Measurements from ENCODE around the gene LRRC57. TPM values are rescaled to one million over a fixed set of nuclear protein-coding genes. Genes with fewer than 3 reads are reported as not detected.

The LRRC57 gene
- total and polyA plus RNA-seq, 3 experiments from 2014 or later = 6.8 to 24.7 (median 23.7) TPM

- Mint-ChIP-seq H3K36me3 (peaks cover 0 to 58% (median 4%) of the 10 kb centered on the region in 3 donors), H3K27me3 (no peaks in the 10 kb centered on the region), H3K4me3 (peak overlapping the region in 2 of 7 donors; percentile 41 to 59), H3K27ac (peak overlapping the region in 5 of 8 donors; percentile 2 to 84 (median 44)), H3K9me3 (no peaks in the 10 kb centered on the region), H3K4me1 (peaks cover 41 to 50% (median 48%) of the 10 kb centered on the region in 3 donors)
- peaks cover 6% of the 10 kb centered on the region for H3K36me3 ChIP-seq (ENCODE audit: insufficient read depth, low read length)
- H3K27me3 ChIP-seq (ENCODE audit: insufficient read depth, low read length, poor library complexity, severe bottlenecking) = no peaks in the 10 kb centered on the region
- DNase-seq = no peak
- CTCF ChIA-PET = interaction anchor here (0.6 to 1.3 kb wide), 3 partner anchors 10 to 945 kb away, joined by 3 read pairs; no protein-coding TSS in a partner anchor
- H3K4me1 ChIP-seq (ENCODE audit: insufficient read depth, low read length) = peaks cover 29% of the 10 kb centered on the region
- POLR2A ChIA-PET = interaction anchor here (0.6 kb wide), 2 partner anchors 14 to 27 kb away, joined by 3 read pairs; no protein-coding TSS in a partner anchor
- H3K4me3 ChIP-seq (ENCODE audit: low read length) = no peak overlapping the region
- H3K9me3 ChIP-seq (ENCODE audit: low read length) = no peaks in the 10 kb centered on the region
- H3K27ac ChIP-seq (ENCODE audit: low read depth, low read length) = no peak overlapping the region
Observed at GRCh38 chr15:42544853-42545629, 3.6 kb downstream of the LRRC57 start.

GRCh38 chr15:42533246-42533645 lies 15.3 kb downstream of the LRRC57 start:
- H3K36me3 Mint-ChIP-seq = peaks cover 0 to 68% (median 14%) of the 10 kb centered on the region in 3 donors

GRCh38 chr15:42528970-42529369 lies 19.6 kb downstream of the LRRC57 start:
- Histone ChIP-seq H3K27ac (ENCODE audit: low read depth, low read length) (no peak overlapping the region), H3K4me1 (ENCODE audit: insufficient read depth, low read length) (no peaks in the 10 kb centered on the region), H3K36me3 (ENCODE audit: insufficient read depth, low read length) (peaks cover 10% of the 10 kb centered on the region), H3K9me3 (ENCODE audit: low read length) (no peaks in the 10 kb centered on the region), H3K4me3 (ENCODE audit: low read length) (no peak overlapping the region), H3K27me3 (ENCODE audit: insufficient read depth, low read length, poor library complexity, severe bottlenecking) (no peaks in the 10 kb centered on the region)
- ChIA-PET POLR2A (no interaction called here), CTCF (no interaction called here)
- no peaks in the 10 kb centered on the region for H3K4me1 Mint-ChIP-seq
- no peaks in the 10 kb centered on the region for H3K27me3 Mint-ChIP-seq
- H3K9me3 Mint-ChIP-seq = no peaks in the 10 kb centered on the region
- H3K27ac Mint-ChIP-seq = peak overlapping the region in 2 of 8 donors; percentile 17 to 51
- no peak for DNase-seq
- H3K4me3 Mint-ChIP-seq = no peak overlapping the region
- H3K36me3 Mint-ChIP-seq = peaks cover 0 to 68% (median 16%) of the 10 kb centered on the region in 3 donors

More at GRCh38 chr15:42533246-42533645, 15.3 kb downstream of the LRRC57 start:
- Histone ChIP-seq H3K36me3 (ENCODE audit: insufficient read depth, low read length) (peaks cover 10% of the 10 kb centered on the region), H3K4me3 (ENCODE audit: low read length) (no peak overlapping the region), H3K4me1 (ENCODE audit: insufficient read depth, low read length) (no peaks in the 10 kb centered on the region), H3K27ac (ENCODE audit: low read depth, low read length) (no peak overlapping the region), H3K9me3 (ENCODE audit: low read length) (no peaks in the 10 kb centered on the region), H3K27me3 (ENCODE audit: insufficient read depth, low read length, poor library complexity, severe bottlenecking) (no peaks in the 10 kb centered on the region)
- POLR2A ChIA-PET = no interaction called here
- CTCF ChIA-PET = no interaction called here
- H3K4me1 Mint-ChIP-seq = no peaks in the 10 kb centered on the region
- no peaks in the 10 kb centered on the region for H3K27me3 Mint-ChIP-seq
- no peak overlapping the region for H3K4me3 Mint-ChIP-seq
- H3K9me3 Mint-ChIP-seq = no peaks in the 10 kb centered on the region
- no peak overlapping the region for H3K27ac Mint-ChIP-seq
- DNase-seq = no peak

- Mint-ChIP-seq H3K36me3 (peaks cover 3 to 54% (median 8%) of the 10 kb centered on the region in 3 donors), H3K27me3 (no peaks in the 10 kb centered on the region), H3K4me1 (no peaks in the 10 kb centered on the region), H3K27ac (no peak overlapping the region), H3K4me3 (no peak overlapping the region), H3K9me3 (no peaks in the 10 kb centered on the region)
- Histone ChIP-seq H3K27ac (ENCODE audit: low read depth, low read length) (no peak overlapping the region), H3K36me3 (ENCODE audit: insufficient read depth, low read length) (peaks cover 3% of the 10 kb centered on the region), H3K27me3 (ENCODE audit: insufficient read depth, low read length, poor library complexity, severe bottlenecking) (no peaks in the 10 kb centered on the region), H3K9me3 (ENCODE audit: low read length) (no peaks in the 10 kb centered on the region), H3K4me1 (ENCODE audit: insufficient read depth, low read length) (no peaks in the 10 kb centered on the region), H3K4me3 (ENCODE audit: low read length) (no peak overlapping the region)
- CTCF ChIA-PET = no interaction called here
- no peak for DNase-seq
- POLR2A ChIA-PET = no interaction called here
Observed at GRCh38 chr15:42523331-42523730, 25.3 kb downstream of the LRRC57 start.

DNA sequence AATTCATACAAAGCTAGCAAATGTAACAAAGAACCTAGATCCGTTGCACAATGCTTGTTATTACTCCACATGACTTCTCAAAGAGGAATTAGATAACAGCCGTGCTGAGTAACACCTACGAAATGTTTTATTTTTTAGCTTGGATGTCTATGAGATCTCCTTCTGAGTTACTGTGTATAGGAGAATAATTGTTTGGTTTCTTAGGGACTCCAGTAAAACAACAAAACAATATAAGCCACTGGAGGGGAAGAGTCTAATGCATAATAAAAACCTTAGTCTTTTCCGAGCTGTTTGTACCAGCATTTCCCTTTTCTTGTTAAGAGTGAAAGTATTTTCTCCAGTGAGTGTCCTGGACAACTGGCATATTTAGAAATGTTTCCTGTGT lies 37.6 kb downstream of the LRRC57 start:
- Mint-ChIP-seq H3K4me3 (no peak overlapping the region), H3K36me3 (peaks cover 0 to 66% (median 13%) of the 10 kb centered on the region in 3 donors), H3K27ac (peak overlapping the region in 1 of 8 donors; percentile 33), H3K27me3 (peaks cover 0 to 1% of the 10 kb centered on the region in 2 donors), H3K9me3 (no peaks in the 10 kb centered on the region), H3K4me1 (peaks cover 9 to 21% (median 16%) of the 10 kb centered on the region in 3 donors)
- DNase-seq = no peak
- Histone ChIP-seq H3K27me3 (ENCODE audit: insufficient read depth, low read length, poor library complexity, severe bottlenecking) (no peaks in the 10 kb centered on the region), H3K4me3 (ENCODE audit: low read length) (no peak overlapping the region), H3K9me3 (ENCODE audit: low read length) (no peaks in the 10 kb centered on the region), H3K36me3 (ENCODE audit: insufficient read depth, low read length) (peaks cover 7% of the 10 kb centered on the region), H3K4me1 (ENCODE audit: insufficient read depth, low read length) (no peaks in the 10 kb centered on the region), H3K27ac (ENCODE audit: low read depth, low read length) (no peak overlapping the region)
- CTCF ChIA-PET = no interaction called here
- POLR2A ChIA-PET = no interaction called here

DNA sequence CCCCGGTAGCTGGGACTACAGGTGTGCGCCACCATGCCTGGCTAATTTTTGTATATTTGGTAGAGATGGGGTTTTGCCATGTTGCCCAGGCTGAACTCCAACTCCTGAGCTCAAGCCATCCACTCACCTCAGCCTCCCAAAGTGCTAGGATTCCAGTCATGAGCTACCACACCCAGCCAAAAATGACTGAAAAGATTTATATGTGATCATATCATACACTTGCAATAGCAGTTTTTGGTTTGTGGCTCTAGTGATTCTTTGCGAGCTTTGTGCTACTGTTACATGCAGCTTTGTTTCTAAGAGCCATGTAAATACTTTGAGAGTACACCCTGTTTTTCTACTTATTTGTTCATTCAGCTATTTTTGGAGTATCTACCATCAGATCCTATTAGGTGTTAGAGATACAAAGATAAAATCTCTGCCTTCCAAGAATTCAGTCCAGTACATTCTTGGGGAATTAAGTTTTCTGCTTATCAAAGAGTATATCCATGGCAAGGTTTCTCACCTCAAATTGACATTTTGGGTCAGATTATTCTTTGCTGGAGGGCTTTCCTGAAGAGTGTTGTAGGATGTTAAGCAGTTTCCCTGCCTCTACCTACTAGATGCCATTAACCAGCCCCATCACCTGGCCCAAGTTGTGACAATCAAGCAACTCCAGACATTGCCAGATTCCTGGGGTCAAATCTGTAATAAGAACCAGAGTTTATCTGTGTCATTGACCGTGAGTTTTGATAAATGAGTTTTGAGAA lies 38.2 kb downstream of the LRRC57 start:
- Mint-ChIP-seq H3K36me3 (peaks cover 0 to 60% (median 8%) of the 10 kb centered on the region in 3 donors), H3K27ac (peak overlapping the region in 3 of 8 donors; percentile 17 to 33 (median 23)), H3K4me1 (peaks cover 9 to 21% (median 16%) of the 10 kb centered on the region in 3 donors), H3K4me3 (no peak overlapping the region), H3K9me3 (no peaks in the 10 kb centered on the region), H3K27me3 (peaks cover 0 to 1% of the 10 kb centered on the region in 2 donors)
- POLR2A ChIA-PET = no interaction called here
- H3K27ac ChIP-seq (ENCODE audit: low read depth, low read length) = no peak overlapping the region
- H3K27me3 ChIP-seq (ENCODE audit: insufficient read depth, low read length, poor library complexity, severe bottlenecking) = no peaks in the 10 kb centered on the region
- H3K9me3 ChIP-seq (ENCODE audit: low read length) = no peaks in the 10 kb centered on the region
- H3K4me1 ChIP-seq (ENCODE audit: insufficient read depth, low read length) = no peaks in the 10 kb centered on the region
- CTCF ChIA-PET = no interaction called here
- H3K4me3 ChIP-seq (ENCODE audit: low read length) = no peak overlapping the region
- DNase-seq = no peak
- H3K36me3 ChIP-seq (ENCODE audit: insufficient read depth, low read length) = peaks cover 7% of the 10 kb centered on the region

DNA sequence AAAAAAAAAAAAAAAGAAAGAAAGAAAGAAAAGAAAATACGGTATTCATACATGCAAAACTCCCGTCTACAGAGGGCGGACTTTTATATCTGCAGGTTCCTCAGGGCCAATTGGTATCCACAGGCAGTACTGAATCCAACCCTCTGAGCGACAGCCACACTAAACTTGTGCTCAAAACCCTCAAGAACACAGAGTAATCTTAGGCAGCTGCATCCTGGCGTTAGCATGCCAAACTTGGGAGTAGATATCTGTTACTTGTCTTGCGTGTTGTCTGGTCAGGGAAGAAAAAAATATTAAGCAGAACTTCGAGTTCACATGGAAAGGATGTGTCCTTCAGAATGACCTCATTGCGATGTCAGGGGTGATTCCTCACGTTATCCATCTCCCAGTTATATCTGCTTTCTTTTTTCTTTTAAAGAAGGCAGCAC lies 40.3 kb downstream of the LRRC57 start:
- no peaks in the 10 kb centered on the region for H3K9me3 Mint-ChIP-seq
- H3K27me3 Mint-ChIP-seq = peaks cover 0 to 1% of the 10 kb centered on the region in 2 donors
- DNase-seq = no peak
- peaks cover 0 to 46% (median 0%) of the 10 kb centered on the region in 3 donors for H3K36me3 Mint-ChIP-seq
- peaks cover 11 to 27% (median 20%) of the 10 kb centered on the region in 3 donors for H3K4me1 Mint-ChIP-seq
- Histone ChIP-seq H3K36me3 (ENCODE audit: insufficient read depth, low read length) (peaks cover 7% of the 10 kb centered on the region), H3K9me3 (ENCODE audit: low read length) (no peaks in the 10 kb centered on the region), H3K27me3 (ENCODE audit: insufficient read depth, low read length, poor library complexity, severe bottlenecking) (no peaks in the 10 kb centered on the region), H3K4me3 (ENCODE audit: low read length) (no peak overlapping the region), H3K27ac (ENCODE audit: low read depth, low read length) (peak overlapping the region; percentile 17), H3K4me1 (ENCODE audit: insufficient read depth, low read length) (no peaks in the 10 kb centered on the region)
- CTCF ChIA-PET = no interaction called here
- H3K27ac Mint-ChIP-seq = peak overlapping the region in 1 of 8 donors; percentile 22
- no peak overlapping the region for H3K4me3 Mint-ChIP-seq
- POLR2A ChIA-PET = no interaction called here

DNA sequence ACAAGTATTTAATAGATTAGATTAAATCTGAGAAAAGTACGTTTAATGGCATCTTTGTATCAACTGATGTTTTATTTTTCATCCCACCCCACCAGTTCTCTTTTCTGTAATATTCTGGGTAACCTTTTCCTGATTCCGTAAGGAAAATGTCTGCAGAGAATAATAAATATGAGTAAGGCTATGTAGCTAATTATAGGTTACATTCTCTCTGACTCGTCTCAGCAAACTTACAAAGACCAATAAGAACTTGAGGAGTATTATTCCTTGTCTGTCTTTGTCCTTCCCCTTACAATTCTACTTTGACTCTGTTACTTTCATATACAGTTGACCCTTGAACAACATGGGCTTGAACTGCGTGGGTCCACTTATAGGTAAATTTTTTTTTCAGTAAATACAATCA lies 41.1 kb downstream of the LRRC57 start:
- Mint-ChIP-seq H3K27ac (no peak overlapping the region), H3K9me3 (no peaks in the 10 kb centered on the region), H3K4me1 (peaks cover 11 to 33% (median 20%) of the 10 kb centered on the region in 3 donors), H3K4me3 (no peak overlapping the region), H3K27me3 (peaks cover 0 to 1% of the 10 kb centered on the region in 2 donors), H3K36me3 (peaks cover 0 to 40% (median 0%) of the 10 kb centered on the region in 3 donors)
- Histone ChIP-seq H3K4me1 (ENCODE audit: insufficient read depth, low read length) (no peaks in the 10 kb centered on the region), H3K27ac (ENCODE audit: low read depth, low read length) (no peak overlapping the region), H3K4me3 (ENCODE audit: low read length) (no peak overlapping the region), H3K9me3 (ENCODE audit: low read length) (no peaks in the 10 kb centered on the region), H3K36me3 (ENCODE audit: insufficient read depth, low read length) (peaks cover 7% of the 10 kb centered on the region), H3K27me3 (ENCODE audit: insufficient read depth, low read length, poor library complexity, severe bottlenecking) (no peaks in the 10 kb centered on the region)
- no peak for DNase-seq
- POLR2A ChIA-PET = no interaction called here
- CTCF ChIA-PET = interaction anchor here (1.6 kb wide), 1 partner anchor 36 kb away, joined by 4 read pairs; no protein-coding TSS in a partner anchor
